Fibroblast of skin of right biceps (primary cell): ENCODE data around the gene RPL27.
A peak's percentile ranks its signal among the peaks of the same experiment; 100 is the strongest.
"Not testable (repeated sequence)": the region's sequence is repeated elsewhere in the genome, so short reads cannot be mapped to it uniquely, and the experiment has no call there.

ENCODE experiments used
- DNase-seq: peaks from one replicate; pipeline ENCODE4 v3.0.0-alpha.2; 2013

The RPL27 gene

DNA sequence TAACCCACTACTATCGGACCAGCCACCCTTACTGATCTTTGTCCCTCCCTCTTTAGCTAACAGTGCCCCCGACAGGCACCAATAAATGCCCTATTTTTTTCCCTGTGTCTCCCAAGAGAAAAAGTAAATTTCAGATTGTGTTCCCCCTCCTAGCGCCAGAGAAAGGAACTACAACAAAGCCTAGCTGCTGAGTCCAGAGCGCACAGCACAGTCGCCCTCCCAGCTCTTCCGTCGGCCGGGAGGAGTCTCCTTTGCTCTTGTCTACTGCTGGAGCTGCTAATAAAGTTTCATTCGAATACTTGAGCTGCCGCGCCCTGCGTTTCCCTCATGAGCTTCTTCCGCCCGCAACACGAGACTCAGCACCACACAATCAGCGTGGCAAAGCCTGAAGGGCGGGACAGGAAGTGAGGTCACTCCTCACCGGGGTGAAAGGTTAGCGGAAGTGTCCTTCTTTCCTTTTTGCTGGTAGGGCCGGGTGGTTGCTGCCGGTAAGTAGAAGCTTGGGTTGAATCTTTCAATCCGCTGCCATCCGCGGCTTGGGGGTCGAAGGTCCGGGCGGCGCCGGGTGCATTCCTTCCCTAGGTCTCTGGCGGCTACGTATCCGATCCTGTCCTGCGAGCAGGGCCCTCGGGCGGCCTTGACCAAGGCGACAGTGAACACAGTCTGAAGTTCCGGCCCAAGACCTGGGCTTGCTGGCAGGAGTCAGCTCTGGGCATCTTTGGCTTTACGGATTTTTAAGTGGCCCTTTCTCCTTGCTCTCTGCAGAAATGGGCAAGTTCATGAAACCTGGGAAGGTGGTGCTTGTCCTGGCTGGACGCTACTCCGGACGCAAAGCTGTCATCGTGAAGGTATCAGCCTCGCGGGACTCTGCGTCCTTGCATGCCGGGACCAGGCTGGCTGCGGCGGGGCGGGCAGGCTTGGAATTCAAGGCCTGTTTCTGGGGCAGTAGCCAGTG, at the start of gene RPL27:
Gene RPL27, plus strand, starts transcription at position 436 of the 955 bp plus-strand sequence. Its CDS starts 332 bp downstream, at position 768.
- peak; percentile 100 for DNase-seq

DNA sequence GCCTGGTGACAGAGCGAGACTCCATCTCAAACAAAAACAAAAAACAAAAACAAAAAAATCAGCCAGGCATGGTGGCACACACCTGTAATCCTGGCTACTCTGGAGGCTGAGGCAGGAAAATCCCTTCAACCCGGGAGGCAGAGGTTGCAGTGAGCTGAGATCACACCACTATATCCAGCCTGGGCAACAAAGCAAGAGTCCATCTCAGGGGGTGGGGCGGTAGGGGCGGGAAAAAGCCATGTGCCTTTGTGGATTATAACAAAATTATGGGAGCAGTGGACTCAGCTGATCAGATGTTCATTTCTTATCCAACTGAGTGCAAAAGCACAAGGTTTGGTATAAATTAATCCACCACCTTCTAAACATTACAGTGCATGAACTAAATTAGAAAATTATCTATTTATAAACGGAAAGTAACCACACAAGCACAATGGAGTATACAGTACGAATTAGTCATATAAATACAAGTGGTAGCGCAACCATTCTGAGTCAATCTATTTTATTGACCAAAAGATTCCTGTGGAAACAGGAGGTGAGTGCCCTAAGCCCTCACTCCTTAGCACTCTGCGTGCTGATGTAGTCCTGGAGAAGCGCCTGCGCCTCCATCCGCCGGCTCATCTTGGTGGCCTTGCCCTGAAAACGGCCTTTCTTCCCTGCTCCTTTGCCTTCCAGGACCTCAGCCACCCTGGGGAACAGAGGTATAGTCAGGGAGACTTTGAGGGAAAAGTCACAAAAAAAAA, 48.0 kb upstream of the RPL27 start:
- DNase-seq = no peak

GRCh38 chr17:42953669-42954068, 44.5 kb upstream of the RPL27 start:
- DNase-seq = no peak

DNA sequence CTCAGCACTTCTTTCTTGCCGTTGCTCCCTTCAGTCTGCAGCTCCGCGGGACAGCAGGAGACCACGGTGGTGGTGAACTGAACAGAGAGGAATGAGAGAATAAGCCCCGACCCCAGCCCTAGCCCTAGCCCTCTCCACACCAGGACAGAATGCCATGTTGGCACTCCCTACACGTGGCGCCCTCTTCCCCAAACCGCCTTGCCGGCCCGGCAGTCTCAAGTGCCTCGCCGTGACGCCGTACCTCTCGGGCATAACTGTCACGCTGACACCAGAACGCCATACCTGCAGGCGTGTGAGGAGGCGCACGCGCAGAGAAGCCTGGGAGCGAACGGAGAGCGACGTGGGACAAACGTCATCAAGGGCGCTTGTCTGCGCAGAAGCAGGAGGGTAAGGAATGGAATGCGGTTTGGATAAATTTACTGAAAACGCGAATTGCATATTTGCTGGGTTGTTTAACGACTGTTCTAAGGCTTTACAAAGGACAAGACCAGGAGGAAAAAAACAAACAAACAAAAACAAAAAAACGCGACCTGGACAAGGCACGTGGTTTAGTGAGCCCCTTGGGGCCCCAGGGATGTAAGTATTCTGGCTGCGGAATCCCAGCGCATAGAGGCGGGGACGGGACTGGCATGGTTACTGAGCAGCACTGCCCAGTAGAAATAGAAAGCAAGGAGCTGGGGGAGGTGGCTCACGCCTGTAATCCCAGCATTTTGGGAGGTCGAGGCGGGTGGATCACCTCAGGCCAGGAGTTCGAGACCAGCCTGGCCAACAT, 33.9 kb upstream of the RPL27 start, which contains the start of gene AARSD1:
Gene AARSD1, minus strand, starts transcription at position 294 of the 772 bp plus-strand sequence. Its CDS starts 14 bp downstream, at position 280.
- DNase-seq = peak; percentile 93

DNA sequence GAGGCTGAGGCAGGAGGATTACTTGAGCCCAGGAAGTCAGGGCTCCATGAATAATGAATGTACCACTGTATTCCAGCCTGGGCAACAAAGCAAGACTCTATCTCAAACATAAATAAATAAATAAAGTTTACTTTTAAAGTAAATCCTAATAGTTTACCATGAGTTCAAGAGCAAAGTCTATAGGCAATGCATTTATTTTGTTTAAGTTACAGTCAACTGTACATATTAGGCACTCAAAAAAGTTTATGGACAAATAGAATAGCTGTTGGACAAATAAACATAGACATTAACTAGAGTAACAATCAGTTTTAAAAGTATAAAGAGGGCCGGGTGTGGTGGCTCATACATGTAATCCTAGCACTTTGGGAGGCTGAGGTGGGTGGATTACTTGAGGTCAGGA, 30.3 kb upstream of the RPL27 start:
- DNase-seq = no peak

GRCh38 chr17:42969001-42969581, 29.1 kb upstream of the RPL27 start:
- DNase-seq = peak; percentile 8

DNA sequence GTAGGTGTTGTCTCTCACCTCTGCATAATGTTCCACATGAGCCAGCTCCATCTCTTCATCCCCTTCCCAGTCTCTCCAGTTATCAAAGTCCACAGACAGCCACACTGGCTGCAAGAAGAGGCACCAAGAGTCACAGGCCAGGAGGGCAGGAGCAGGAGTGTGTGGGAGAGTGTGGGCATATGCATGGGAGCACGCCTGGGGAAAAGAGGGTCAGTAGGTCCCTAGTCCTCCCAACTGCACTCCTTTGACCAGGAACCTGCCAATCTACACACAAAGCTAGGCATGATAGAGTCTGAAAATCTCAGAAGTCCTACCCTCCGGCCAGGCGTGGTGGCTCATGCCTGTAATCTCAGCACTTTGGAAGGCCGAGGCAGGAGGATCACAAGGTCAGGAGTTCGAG, 26.6 kb upstream of the RPL27 start:
- no peak for DNase-seq

GRCh38 chr17:42973323-42973722, 24.9 kb upstream of the RPL27 start:
- not testable (repeated sequence) for DNase-seq

DNA sequence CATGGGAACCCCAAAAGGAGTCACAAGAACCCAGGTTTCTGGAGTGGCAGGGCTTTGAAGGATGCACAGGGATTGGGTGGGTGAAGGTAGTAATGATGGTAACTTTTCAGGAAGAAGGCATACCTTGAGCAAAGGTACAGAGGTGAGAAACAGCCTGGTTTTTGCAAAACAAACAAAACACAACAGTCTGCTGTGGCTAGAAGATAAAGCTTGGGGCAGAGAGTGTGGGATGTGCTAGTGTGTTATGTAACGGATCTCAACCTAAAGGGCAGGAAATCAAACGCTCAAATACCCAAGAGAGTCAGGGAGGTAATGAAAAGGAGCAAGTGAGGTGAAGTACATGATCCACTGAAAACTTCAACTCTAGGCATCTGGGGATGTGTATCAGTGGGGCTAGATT, 23.0 kb upstream of the RPL27 start:
- no peak for DNase-seq

DNA sequence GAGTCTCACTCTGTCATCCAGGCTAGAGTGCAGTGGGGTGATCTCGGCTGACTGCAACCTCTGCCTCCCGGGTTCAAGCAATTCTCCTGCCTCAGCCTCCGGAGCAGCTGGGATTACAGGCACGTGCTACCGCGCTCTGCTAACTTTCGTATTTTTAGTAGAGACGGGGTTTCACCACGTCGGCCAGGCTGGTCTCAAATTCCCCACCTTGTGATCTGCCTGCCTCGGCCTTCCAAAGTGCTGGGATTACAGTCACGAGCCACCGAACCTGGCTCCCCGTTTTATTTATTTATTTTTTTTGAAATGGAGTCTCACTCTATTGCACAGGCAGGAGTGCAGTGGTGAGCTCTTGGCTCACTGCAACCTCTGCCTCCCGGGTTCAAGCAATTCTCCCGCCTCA, 22.5 kb upstream of the RPL27 start:
- not testable (repeated sequence) for DNase-seq

DNA sequence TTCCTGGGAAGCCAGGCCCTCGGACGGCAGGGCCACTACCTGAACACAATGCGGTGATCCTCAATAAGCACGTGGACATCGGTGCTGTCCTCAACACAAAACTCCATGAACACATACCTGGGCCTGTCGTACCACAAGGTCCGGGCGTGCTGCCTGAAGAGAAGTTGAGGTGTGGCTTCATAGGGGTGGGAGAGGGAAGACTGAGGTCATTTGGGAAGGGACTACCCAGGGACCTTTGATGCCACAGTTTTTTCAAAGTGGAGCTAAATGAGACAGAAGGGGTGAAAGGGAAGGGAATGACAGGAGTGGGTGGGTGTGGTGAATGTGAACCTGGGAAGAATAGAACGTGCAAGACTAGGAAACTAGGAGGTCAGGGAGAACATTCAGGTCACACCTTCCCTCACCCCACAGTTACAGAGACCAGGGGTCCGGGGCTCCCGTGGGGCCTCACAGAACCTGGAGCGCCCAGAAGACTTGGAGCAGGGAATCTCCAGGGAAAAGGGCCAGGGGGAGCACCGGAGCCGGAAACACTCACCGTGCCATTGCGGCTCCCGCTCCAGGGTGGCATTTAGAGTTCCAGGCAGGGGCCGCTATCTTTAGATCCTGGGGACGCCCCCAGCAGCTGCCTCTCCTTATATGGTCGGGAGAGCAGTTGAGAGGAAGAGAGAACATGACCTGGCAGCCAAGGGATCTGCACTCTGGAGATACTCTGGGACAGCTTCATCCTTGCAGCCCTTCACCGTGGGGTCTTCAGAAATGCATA, 18.5 kb upstream of the RPL27 start, which contains the start of gene PTGES3L:
Gene PTGES3L, minus strand, starts transcription at position 570 of the 763 bp plus-strand sequence. Its CDS starts 27 bp downstream, at position 543.
- DNase-seq = peak; percentile 67

- peak; percentile 87 for DNase-seq
These were observed 17.9 kb upstream of the RPL27 start, which contains the start of gene RUNDC1 for GRCh38 chr17:42980274-42980765. RUNDC1 (plus strand) TSS chr17:42980565; CDS start chr17:42980577, 12 bp downstream.

GRCh38 chr17:42980766-42981397, 17.3 kb upstream of the RPL27 start:
- peak; percentile 43 for DNase-seq

- no peak for DNase-seq
These were observed 16.0 kb upstream of the RPL27 start for GRCh38 chr17:42982266-42982665.

- no peak for DNase-seq
These were observed 13.0 kb upstream of the RPL27 start for GRCh38 chr17:42985225-42985624.

DNA sequence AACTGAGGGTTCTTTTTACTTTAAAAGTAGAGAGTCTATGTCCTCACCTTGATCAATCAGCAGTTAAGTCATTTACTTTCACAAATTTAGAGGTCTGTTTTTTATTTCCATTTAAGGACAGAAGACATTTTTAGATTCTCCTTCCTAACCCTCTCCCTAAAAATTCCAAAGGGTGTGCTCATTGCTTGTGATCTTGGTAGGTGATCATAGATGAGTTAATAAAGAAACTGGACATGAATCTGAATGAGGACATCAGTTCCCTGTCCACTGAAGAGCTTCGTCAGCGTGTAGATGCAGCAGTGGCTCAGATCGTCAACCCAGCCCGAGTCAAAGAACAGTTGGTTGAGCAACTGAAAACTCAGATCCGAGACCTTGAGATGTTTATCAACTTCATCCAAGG, 9.1 kb upstream of the RPL27 start:
- peak; percentile 31 for DNase-seq

DNA sequence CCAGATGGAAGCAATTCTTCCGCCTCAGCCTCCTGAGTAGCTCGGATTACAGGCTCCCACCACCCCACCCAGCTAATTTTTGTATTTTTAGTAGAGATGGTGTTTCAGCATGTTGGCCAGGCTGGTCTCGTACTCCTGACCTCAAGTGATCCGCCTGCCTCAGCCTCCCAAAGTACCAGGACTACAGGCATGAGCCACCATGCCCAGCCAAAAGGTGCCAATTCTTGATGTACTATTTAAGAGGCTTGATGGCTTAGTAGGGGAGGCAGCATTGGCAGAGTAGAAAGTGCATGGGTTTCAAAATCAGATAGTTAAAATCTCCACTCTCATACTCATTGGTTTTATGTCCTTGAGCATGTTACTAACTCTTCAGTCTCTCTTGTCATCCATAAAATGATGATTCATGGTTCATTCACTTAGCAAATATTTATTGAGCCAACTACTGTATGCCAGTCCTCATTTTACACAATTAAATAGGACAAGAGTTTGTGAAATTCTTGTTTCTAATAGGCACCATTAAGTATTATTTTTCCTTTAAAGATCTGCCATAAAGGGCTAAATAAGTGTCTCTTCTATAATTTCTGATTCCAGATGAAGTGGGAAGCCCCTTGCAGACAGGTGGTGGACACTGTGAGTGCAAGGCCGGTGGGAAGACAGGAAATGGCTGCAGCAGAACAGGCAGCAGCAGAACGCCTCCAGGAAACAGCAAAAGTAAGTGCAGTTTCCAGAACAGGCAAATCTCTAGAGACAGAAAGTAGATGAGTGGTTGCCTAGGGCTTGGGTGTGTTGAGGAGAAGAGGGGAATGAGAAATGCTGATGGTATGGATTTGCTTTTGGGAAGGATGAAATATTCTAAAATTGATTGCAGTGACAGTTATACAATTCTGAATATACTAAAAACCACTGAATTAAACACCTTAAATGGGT, 8.2 kb upstream of the RPL27 start:
- peak; percentile 69 for DNase-seq

GRCh38 chr17:42991471-42991870, 6.7 kb upstream of the RPL27 start:
- DNase-seq = no peak

GRCh38 chr17:42992872-42993271, 5.3 kb upstream of the RPL27 start:
- DNase-seq = no peak

GRCh38 chr17:42993913-42994312, 4.3 kb upstream of the RPL27 start:
- DNase-seq = not testable (repeated sequence)
